ENCODE results near the gene NAT16.
"Not testable (repeated sequence)": the region's sequence is repeated elsewhere in the genome, so short reads cannot be mapped to it uniquely, and the experiment has no call there.

Gene NAT16

DNA sequence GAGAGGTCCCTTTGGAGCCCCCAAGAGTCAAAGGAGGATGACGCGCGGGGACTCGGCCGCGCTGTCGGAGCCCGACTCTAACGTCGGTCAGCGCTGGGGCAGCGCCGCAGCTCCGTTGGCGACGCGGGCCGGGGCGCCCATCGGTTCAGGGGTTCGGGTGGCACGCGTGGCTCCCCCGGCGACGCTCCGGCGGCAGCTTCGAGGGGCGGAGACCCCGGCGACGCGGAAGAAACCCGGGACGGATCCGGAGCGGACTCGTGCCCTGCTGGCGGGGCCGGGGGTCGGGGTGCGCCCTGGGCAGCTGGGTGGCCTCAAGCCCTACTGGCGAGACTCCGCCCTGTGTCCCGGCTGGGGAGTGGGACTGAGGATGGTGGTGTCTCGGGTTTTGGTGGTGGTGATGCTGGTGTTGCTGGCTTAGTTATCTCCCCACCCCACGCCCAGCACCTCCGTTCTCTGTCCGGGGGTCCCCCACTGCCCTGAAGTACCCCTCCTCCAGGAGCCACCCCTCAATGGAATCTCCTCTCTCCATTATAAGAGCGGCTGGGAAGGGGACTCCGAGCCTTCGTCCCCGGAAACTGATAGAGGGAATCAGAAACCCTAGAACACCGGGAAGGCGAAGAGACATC lies at the start of gene NAT16:
TSS of gene NAT16 (minus strand) at position 164 of the 626 bp plus-strand sequence. CDS start 5,486 bp downstream, outside the sequence.
- DNase-seq, result no peak

DNA sequence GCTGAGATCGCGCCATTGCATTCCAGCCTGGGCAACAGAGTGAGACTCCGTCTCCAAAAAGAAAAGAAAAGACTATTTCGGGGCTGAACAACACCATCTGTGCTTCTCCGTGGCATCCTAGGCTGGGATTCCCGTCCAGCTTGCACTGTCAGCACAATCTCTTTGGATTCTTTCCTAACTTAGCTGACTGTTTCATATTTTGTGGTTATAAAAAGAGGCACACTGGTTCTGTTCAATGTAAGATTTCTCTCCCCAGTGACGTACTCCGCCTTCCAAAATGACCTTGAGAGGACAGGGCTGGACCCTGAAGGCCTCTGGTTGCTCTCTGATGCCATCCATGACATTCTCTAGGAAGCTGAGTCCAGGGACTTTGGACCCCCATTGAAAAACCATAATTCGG lies 46.6 kb upstream of the NAT16 start:
- no peak for DNase-seq

DNA sequence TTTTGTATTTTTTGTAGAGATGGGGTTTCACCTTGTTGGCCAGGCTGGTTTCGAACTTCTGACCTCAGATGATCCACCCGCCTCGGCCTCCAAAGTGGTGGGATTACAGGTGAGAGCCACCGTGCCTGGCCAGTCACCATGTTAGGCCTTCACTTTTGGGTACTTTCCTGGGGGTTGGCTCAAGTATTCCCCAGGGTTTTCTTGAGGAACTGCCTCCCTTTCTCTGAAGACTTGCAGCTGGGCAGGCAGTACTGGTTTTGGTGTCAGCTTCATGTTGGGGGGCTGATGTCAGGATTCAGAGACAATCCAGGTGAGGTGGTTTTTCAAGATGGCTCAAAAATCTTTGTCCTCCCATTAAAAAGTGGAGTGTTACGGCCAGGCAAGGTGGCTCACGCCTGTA lies 45.6 kb upstream of the NAT16 start:
- DNase-seq, result no peak

DNA sequence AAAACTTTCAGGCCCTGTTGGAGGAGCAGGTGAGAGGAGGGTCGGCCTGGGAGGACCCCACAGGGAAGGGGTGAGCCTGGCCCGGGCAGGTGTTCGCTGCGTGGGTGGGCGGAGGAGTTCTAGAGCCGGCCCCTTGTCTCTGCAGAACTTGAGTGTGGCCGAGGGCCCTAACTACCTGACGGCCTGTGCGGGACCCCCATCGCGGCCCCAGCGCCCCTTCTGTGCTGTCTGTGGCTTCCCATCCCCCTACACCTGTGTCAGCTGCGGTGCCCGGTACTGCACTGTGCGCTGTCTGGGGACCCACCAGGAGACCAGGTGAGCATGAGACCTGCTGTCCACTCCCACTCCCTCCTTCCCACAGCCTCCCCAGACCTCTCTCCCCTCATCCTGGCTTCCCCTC lies 43.4 kb upstream of the NAT16 start:
- no peak for DNase-seq

DNA sequence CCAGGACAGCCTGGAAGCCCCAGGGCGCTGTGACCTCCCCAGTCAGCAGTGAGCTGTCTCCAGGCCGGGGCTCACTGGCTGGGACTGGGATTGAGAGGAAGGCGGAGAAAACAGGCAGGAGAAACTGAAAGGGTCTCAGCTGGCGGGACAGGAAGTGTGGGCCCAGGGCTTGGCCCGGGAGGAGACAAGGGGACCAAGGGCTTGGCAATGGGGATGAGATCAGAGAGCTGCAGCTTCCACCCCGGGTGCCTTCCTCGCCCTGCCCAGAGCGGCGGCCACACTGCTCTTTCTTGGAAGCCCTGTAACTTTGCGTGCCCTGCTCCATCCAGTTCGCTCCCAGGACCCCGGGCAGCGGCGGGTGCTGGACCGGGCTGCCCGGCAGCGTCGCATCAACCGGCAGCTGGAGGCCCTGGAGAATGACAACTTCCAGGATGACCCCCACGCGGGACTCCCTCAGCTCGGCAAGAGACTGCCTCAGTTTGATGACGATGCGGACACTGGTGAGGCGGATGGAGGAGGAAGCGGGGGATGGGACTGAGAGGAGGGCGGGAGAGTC lies 42.3 kb upstream of the NAT16 start:
- DNase-seq, result no peak

DNA sequence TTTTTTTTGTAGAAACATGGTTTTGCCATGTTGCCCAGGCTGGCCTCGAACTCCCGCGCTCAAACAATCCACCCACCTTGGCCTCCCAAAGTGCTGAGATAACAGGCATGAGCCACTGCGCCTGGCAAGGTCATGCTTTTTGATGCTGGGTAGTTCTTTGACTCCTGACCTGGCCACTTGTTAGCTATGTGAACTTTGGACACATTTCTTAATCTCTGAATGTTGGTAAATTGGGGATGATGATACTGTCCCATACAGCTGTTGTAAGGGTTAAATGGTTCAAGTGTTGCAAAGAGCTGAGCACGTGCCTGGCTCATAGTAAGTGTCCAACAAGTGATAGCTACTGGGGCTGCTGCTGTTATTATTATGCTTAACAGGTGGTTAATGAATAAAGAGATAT lies 40.2 kb upstream of the NAT16 start:
- no peak for DNase-seq

DNA sequence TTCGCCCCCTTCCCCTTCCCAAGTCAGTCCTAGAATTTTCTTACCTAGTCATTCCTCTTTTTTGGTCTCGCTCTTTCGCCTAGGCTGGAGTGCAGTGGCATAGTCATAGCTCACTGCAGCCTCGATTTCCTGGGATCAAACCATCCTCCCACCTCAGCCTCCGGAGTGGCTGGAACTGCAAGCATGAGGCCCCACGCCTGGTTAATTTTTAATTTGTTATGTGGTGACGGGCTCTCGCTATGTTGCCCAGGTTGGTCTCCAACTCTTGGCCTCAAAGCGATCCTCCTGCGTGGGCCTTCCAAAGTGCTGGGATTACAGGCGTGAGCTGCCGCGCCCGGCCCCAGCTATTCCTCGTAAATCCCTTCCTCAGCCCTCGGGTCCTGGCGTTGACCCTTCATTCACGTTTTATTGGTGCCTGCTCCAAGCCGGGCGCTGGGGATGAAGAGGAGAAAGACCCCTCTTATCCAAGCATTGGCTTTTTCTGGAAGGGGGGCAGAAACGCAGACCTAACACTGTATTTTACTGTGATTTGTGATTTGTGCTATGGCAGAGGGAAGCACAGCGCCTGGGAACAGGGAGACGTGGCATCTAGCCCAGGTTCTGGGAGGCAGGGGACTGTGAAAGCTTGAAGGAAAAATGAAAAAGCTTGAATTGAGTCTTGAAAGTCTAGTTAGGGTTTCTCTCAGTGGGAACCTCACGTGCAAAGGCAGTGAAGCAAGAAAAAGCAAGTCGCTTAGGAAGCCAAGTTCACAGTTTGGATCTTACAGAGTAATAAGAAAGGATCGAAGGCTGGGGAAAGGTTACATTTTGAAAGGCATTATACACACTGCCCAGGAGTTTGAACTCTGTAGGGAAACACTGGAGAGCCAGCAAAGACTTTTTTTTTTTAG lies 38.4 kb upstream of the NAT16 start:
- DNase-seq, result no peak

DNA sequence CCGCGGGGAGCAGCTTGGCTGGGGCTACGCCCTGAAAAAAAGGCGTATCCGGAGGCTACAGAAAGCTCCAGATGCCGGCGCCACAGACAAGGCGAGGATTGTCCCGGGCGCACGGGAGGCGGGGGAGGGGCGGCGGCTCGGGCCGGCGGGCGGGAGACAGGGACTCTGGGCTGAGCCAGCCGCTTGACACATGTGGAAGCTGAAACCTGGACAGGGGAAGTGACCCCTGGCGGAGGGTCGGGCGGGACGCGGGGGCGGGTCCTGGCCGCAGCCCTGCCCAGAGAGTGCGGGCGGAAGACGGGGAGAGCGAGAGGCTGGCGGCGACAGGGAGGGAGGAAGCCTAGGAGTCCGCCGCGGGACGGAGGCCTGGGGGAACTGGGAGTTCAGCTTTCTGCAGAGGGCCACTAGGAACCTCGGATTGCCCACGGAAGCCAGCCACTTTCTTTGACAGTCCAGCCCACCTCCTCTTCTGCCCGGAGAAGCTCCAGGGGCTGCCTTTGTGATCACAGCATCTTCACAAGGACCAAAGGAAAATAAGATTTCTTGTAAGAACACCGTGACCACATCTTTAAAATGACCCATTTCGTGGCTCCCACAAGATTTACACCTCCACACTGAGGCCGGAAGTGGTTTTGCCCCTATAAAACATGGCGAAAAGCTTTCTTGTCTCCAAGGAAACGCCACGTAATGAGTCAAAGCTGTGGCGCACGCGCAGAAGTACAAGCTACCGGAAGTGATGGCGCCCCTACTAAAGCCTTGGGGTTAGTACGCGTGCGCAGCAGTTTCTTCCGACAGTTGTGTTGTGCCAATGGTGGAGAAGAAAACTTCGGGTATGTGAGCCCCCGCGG lies 37.5 kb upstream of the NAT16 start, which contains the start of the genes PLOD3 and ZNHIT1:
TSS of gene PLOD3 (minus strand) at position 194 of the 848 bp plus-strand sequence. CDS start 307 bp downstream, outside the sequence.
TSS of gene ZNHIT1 (plus strand) at position 778 of the 848 bp plus-strand sequence. CDS start at position 809, 31 bp downstream.
- peak; percentile 94 for DNase-seq

DNA sequence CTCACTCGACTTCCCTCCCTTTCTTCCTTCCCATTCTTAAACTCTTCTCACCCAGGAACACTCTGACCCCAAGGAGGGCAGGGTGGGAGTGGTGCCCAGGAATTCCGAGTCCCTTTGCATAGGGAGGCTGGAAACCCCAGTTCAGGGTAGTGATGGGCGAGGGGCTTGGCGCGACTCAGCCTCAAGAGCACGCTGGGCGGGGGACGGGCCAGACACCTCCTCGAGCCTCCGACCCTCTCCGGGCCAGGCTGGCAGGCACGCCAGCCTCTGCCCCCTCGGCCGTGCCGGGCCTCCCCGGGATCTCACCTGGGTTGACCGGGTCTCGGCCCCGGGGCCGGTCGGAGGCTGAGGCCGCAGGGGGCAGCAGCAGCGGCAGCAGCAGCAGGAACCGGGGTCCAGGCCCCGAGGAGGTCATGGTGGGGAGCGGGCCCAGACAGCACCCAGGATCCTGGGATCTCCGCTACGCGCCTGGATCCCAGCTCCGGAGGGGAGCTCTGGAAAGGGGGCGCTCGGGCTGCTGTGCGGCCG lies 36.8 kb upstream of the NAT16 start:
- no peak for DNase-seq

DNA sequence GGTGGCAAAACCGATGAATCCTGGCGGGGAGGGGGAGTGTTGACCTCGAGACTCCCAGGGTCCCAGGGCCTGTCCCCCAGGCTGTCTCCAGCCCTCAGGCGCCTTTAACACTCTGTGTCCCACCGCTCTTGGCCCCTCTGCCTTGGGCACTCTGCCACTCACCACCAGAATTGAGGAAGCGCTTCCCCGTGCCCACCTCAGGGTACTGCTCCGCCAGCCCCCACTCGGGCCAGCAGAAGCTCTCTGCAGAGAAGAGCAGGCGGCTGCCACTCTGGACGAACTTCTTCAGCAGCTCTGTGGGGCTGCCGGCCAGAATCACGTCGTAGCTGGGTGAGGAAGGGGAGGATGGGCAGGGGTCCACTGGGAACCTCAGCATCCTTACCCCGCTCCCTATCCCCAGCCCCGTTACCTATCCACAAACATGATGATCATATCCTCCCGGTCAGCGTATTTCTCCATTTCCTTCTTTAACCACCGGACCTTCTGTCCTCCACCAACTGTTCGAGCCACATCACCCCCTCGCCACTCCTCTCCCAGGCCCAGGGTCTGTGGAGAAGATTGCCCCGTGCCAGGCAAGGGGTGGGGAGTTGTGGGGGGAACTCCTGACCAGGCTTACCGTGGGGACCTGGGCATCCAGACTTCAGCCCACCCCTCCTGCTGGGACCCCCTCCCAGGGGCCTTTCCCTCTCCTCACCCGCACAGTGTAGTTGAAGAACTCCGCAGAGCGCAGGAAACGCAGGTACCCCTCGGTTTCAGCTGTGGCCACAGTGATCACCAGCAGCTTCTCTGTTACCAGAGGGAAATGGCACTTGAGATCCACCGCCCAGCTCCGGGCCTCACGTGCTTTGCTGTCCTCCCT lies 36.1 kb upstream of the NAT16 start:
- no peak for DNase-seq

DNA sequence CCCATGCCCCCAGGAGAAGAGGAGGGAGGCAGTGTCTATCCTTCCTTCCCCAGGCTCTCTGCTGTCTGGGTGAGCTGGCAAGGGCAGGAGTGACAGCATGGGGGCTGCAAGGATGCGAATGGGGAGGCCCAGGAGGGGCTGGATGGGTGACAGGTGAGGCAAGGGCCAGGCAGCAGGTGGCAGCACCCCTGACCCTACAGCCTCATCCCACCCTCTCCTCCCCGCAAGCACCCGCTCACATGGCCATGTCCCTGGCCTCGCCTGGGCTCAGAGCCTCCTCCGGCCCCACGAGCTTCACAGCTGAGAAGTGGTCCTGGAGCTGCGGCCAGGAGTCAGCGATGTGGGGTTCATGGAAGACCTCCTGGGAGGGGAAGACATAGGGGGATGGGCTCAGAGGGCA lies 31.9 kb upstream of the NAT16 start:
- no peak for DNase-seq

DNA sequence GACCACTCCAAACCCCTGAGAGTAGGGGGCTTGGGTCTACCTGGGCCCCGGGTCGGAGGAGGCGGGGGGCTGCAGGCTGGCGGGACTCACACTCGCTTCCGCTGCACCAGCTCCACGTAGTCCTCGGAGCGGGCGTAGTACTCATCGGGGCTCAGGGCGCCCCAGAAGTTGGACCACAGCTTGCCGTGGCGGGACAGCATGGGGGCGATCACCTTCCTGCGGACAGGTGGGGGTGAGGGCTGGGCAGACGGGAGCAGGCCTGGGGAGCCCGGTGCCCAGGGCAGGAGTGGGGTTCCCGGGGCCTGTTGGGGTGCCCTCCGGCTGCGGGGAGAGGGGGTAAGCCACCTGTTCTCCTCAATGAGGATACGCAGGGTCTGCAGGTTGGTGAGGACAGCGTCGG lies 31.4 kb upstream of the NAT16 start:
- no peak for DNase-seq

DNA sequence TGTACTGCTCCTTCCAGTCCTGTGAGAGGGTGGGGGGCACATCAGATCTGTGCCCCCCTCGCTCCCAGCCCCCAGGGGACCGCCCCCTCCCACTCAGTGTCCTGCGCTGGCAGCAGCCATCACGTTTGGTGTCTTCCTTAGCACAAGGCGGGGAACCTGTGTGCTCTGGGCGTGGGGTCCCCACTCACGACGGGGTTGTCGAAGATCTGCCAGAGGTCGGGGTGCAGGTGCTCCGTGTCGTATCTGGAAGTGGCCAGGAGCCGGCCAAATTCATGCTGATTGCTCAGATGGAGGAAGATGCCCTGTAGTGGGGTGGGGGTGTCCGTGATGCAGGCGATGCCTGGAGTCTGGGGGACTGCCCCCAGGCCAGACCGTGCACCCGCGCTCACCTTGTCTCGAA lies 30.1 kb upstream of the NAT16 start:
- no peak for DNase-seq

DNA sequence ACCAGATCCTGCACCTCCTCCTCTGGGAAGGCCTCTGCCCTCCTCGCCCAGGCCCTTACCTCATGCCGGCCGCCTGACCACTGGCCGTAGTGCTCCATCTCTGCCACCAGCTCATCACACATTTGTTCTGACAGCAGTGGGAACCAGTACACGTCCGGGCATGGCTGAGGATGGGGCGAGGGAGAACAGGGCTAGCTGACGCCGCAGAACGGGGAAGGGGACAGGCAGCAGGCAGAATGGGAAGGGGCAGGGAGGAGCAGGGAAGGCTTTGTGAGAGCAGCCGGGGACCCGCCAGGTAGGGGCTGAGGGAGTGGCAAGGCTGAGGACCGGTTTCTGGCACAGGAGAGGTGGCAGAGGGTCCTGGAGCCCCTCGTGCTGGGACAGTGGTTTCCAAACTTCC lies 28.7 kb upstream of the NAT16 start:
- no peak for DNase-seq

DNA sequence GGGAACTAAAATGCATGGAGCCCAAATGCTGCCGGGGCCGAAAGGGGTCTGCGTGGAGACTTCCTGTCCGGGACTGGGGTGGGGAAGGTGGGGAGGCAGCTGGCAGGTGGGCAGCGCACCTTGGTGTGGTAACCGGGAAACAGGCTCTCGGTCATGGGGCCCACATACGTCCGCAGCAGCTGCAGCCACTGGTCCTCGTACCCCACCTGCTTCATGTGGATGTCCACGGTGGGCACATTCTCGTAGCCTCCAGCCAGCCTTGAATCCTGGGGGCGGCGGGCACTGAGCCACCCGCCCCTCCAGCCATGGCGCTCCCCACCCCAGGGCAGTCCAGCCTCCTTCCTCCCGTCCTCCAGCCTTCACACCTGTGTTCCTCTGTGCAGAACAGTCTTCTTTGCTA lies 27.4 kb upstream of the NAT16 start:
- DNase-seq, result no peak

DNA sequence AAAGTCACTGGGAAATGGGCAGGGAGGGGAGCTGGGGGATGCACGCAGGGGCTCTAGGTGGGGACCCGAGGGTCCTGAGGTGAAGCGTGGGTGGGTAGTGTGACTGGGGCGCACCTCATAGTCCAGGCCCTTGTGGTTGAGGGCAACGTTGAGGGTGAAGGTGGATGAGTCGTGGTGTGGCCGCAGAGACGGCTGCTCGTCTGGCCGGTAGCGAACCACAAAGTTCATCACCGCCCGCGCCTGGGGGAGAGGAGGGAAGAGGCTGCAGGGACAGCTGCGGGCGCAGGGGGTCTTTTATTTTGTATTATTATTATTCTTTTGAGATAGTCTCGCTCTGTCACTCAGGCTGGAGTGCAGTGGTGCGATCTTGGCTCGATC lies 26.6 kb upstream of the NAT16 start:
- no peak for DNase-seq

DNA sequence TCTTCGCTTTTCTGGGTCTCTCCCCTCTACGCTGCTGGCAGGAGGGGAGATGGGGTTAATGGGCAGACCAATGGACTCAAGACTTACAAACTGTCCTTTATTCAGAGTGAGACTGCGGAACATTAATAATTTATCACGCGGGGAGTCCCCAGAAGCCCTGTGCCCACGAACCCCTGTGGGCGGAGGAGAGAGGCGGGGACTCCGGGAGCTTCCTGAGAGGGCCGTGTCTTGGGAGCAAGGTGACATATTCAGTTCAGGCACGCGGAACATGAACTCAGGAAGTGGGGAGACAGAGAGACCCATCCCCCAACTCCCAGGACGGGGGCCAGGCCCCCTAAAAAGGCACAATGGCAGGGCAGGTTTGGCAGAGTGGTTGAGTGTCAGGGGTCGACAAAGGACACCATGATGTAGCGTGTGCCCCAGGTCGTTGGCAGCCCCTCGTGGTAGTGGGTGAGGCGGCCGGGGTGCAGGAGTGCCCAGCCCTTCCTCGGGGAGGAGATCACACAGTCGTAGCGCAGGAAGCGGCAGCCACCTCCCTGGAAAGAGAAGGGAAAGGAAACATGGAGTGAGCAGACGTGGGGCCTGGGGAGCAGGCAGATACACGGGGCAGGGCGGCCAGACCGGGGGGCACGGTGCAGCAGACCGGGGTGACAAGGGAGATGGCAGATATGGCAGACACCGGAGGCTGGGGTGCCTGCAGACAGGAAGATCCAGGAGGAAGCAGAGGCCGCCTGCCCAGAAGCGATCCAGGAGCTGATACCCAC lies 26.0 kb upstream of the NAT16 start:
- no peak for DNase-seq

DNA sequence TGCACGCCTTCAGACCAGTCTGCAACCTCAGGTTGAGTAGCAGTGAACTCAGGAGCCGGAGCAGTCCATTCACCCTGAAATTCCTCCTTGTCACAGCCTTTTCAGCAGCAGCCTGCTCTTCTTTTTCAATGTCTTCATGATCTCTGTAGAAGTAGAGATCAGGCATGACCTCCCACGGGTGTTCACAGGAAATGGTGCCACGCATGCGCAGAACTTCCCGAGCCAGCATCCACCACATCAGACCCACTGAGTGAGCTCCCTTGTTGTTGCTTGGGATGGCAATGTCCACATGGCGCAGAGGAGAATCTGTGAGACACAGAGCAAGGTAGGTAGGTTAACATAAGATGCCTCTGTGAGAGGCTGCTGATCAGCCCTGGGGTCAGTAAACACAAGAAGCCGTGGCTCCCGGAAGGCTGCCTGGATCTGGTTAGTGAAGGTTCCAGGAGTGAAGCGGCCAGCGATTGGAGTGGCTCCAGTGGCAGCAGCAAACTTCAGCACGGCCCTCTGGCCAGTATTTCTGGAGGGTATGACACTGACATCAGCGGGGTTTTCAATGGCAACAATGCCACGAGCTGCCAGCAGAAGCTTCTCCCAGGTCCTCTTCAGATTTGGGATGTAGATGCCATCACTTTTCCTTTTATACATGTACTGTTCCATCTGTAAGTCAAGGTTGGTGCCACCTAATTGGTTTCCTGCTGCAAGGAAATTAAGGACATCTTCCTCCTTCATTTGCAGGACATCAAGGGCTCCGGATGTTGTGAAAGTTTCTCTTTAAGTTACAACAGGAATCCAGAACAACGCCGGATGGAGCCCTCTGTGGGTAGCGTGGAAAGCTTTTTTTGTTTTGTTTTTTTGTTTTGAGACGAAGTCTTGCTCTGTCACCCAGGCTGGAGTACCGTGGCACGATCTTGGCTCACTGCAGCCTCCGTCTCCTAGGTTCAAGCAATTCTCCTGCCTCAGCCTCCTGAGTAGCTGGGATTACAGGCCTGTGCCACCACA lies 23.9 kb upstream of the NAT16 start:
- DNase-seq, result not testable (repeated sequence)

DNA sequence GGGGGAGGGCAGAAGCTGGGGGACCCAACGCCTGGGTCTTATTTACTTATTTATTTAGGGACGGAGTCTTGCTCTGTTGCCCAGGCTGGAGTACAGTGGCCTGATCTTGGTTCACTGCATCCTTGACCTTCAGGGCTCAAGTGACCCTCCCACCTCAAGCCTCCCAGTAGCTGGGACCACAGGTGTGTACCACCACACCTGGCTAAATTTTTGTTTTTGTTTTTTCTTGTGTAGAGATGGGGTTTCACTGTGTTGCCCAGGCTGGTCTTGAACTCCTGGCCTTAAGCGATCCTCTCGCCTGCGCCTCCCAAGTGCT lies 22.5 kb upstream of the NAT16 start:
- DNase-seq, result no peak
